HepG2 (cell line): Measurements from ENCODE around the gene IL6R. TPM values are rescaled to one million over a fixed set of nuclear protein-coding genes. Genes with fewer than 3 reads are reported as not detected.

Source experiments
- ATAC-seq: fragments of 200-7000 bp; cut with Tn5 transposase; 3 replicates; pipeline ENCODE4 v1.9.1; 2020; ENCODE audit warnings: mild to moderate bottlenecking, moderate library complexity
- BruUV-seq: library from RNA; stranded (reverse); fragments of 400-500 nt; replicated peaks from 2 replicates; lab custom pipeline; 2021; lab: Mats Ljungman, UMichigan
- CTCF ChIA-PET: fragments of 300-600 bp; formaldehyde crosslinking; extraction: SDS; loops from one replicate; lab custom pipeline; 2021; ENCODE audit warnings: low total read pairs, inconsistent platforms, low intra/inter-chr PET ratio; lab: Yijun Ruan, JAX
- POLR2A ChIA-PET: fragments of 350-600 bp; sonication (Branson Sonifier 250); formaldehyde crosslinking; loops from one replicate; lab custom pipeline; 2020; ENCODE audit warnings: antibody characterized with exemption, inconsistent platforms; lab: Yijun Ruan, JAX
- DNase-seq: peaks from one replicate; pipeline ENCODE4 v3.0.0-alpha.2; 2015; ENCODE audit warnings: low spot score
- FAIRE-seq: peaks from 3 replicates; lab custom pipeline; 2011; peaks lifted over from hg19 to GRCh38; lab: Jason Lieb, UNC
- H2AFZ ChIP-seq: one replicate; pipeline ENCODE4 v1.6.1; 2011; ENCODE audit warnings: low read length, inconsistent platforms
- H3K27ac ChIP-seq: fragments of 300-600 bp; 3 replicates; pipeline ENCODE4 v1.8.0; 2011; ENCODE audit warnings: mixed run types, mild to moderate bottlenecking, mixed read lengths, low read length, inconsistent platforms; ENCODE audit not compliant: insufficient read depth; ENCODE audit errors: extremely low read length
- H3K27me3 ChIP-seq, 2 experiments: fragments of 200-600 bp in 1 of 2; 2 replicates in 1 of 2; 3 replicates in 1 of 2; pipeline versions ENCODE4 v1.6.0 to v1.8.0; 2011; ENCODE audit warnings: low read length in 2 of 2, mild to moderate bottlenecking in 2 of 2, moderate library complexity in 2 of 2, inconsistent platforms in 1 of 2; ENCODE audit not compliant: insufficient read depth in 2 of 2, control insufficient read depth in 1 of 2
- H3K36me3 ChIP-seq, 2 experiments: fragments of 200-600 bp in 1 of 2; replicated peaks in 1 of 2; 2 replicates in 1 of 2; 3 replicates in 1 of 2; pipeline versions ENCODE4 v1.5.1 to v1.8.0; 2011; ENCODE audit warnings: low read length in 2 of 2, inconsistent platforms in 1 of 2; ENCODE audit not compliant: insufficient read depth in 2 of 2, control insufficient read depth in 1 of 2
- H3K4me1 ChIP-seq: 2 replicates; pipeline ENCODE4 v1.5.1; 2012; ENCODE audit warnings: low read length, inconsistent platforms; ENCODE audit not compliant: insufficient read depth
- H3K4me2 ChIP-seq: 2 replicates; pipeline ENCODE4 v1.6.0; 2011; ENCODE audit warnings: low read depth, low read length, inconsistent platforms
- H3K4me3 ChIP-seq, 3 experiments: fragments of 200-600 bp in 1 of 3; sonication (generic), shearing (Covaris generic) in 1 of 3; replicated peaks in 1 of 3; 2 replicates each; pipeline ENCODE4 v1.5.1; 2011 to 2016; ENCODE audit warnings: low read length in 3 of 3, inconsistent platforms in 2 of 3, low read depth in 2 of 3, mild to moderate bottlenecking in 2 of 3, control low read depth in 1 of 3, mixed read lengths in 1 of 3; ENCODE audit not compliant: insufficient read depth in 1 of 3
- H3K79me2 ChIP-seq: one replicate; pipeline ENCODE4 v1.6.1; 2011; ENCODE audit warnings: low read length, inconsistent platforms; ENCODE audit not compliant: insufficient read depth
- H3K9ac ChIP-seq: 2 replicates; pipeline ENCODE4 v1.6.0; 2011; ENCODE audit warnings: mild to moderate bottlenecking, low read depth, low read length, inconsistent platforms; ENCODE audit not compliant: insufficient read depth
- H3K9me3 ChIP-seq: 2 replicates; pipeline ENCODE4 v1.5.1; 2012; ENCODE audit warnings: mild to moderate bottlenecking, low read length
- H4K20me1 ChIP-seq: 2 replicates; pipeline ENCODE4 v1.6.0; 2011; ENCODE audit warnings: inconsistent platforms, mild to moderate bottlenecking, low read length, moderate library complexity; ENCODE audit not compliant: insufficient read depth
- HDAC1 ChIP-seq: sonication (generic); formaldehyde crosslinking; IDR thresholded peaks from 2 replicates; pipeline ENCODE4 v1.5.1; 2020; ENCODE audit warnings: mild to moderate bottlenecking, missing genetic modification reagents
- RFXANK ChIP-seq: IDR thresholded peaks from 2 replicates; pipeline ENCODE4 v1.6.1; 2016
- SCMH1 ChIP-seq: sonication (generic); formaldehyde crosslinking; IDR thresholded peaks from 2 replicates; pipeline ENCODE4 v1.9.0; 2021; ENCODE audit warnings: missing genetic modification reagents, mild to moderate bottlenecking, borderline replicate concordance
- SMC3 ChIP-seq: IDR thresholded peaks from 2 replicates; pipeline ENCODE4 v1.6.1; 2011; ENCODE audit warnings: low read length, improper control_type of control experiment
- STAG1 ChIP-seq: sonication (generic); formaldehyde crosslinking; IDR thresholded peaks from 2 replicates; pipeline ENCODE4 v1.4.0; 2020; ENCODE audit warnings: missing genetic modification reagents
- TOE1 ChIP-seq: sonication (generic); formaldehyde crosslinking; IDR thresholded peaks from 2 replicates; pipeline ENCODE4 v1.4.0; 2020; ENCODE audit warnings: mild to moderate bottlenecking, missing genetic modification reagents
- ZBTB7A ChIP-seq: sonication (generic); formaldehyde crosslinking; IDR thresholded peaks from 2 replicates; pipeline ENCODE4 v1.8.0; 2022; ENCODE audit warnings: mild to moderate bottlenecking, missing genetic modification reagents
- ZFP36 ChIP-seq: fragments of 150-350 bp; IDR thresholded peaks from 2 replicates; pipeline ENCODE4 v1.6.1; 2018; ENCODE audit warnings: borderline replicate concordance, low read length, low read depth; ENCODE audit not compliant: partially characterized antibody
- ZHX1 ChIP-seq: sonication (generic); formaldehyde crosslinking; IDR thresholded peaks from 2 replicates; pipeline ENCODE4 v1.8.1; 2022; ENCODE audit warnings: low read depth, mild to moderate bottlenecking, missing genetic modification reagents
- ZIK1 ChIP-seq: sonication (generic); formaldehyde crosslinking; IDR thresholded peaks from 2 replicates; pipeline ENCODE4 v1.5.0; 2020; ENCODE audit warnings: mild to moderate bottlenecking, low read depth, missing genetic modification reagents, borderline replicate concordance
- ZNF282 ChIP-seq: fragments of 450-650 bp; IDR thresholded peaks from 2 replicates; pipeline ENCODE4 v1.6.1; 2018; ENCODE audit not compliant: partially characterized antibody
- ZNF574 ChIP-seq: sonication (generic); formaldehyde crosslinking; IDR thresholded peaks from 2 replicates; pipeline ENCODE4 v1.4.0; 2020; ENCODE audit warnings: missing genetic modification reagents
- ZNF687 ChIP-seq: sonication (generic); formaldehyde crosslinking; IDR thresholded peaks from 2 replicates; pipeline ENCODE4 v1.5.1; 2020; ENCODE audit warnings: mild to moderate bottlenecking, missing genetic modification reagents, moderate library complexity
- ZNF841 ChIP-seq: sonication (generic); formaldehyde crosslinking; IDR thresholded peaks from 2 replicates; pipeline ENCODE4 v1.8.1; 2023; ENCODE audit warnings: missing genetic modification reagents, borderline replicate concordance
- WGBS: methylation state at CpG from one replicate; pipeline ENCODE4 v1.1.6; 2017; ENCODE audit warnings: low lambda C conversion rate; 5-methylcytosine and 5-hydroxymethylcytosine counted together
- in situ Hi-C: cut with HindIII; loops from 2 replicates; pipeline ENCODE4 v1.10.0; 2017; ENCODE audit warnings: low pct_unique_long_range_greater_than_20kb; ENCODE audit not compliant: extremely low pct_ligation_motif_present
- intact Hi-C: fragments of 100-400 bp; cut with micrococcal nuclease; formaldehyde crosslinking; loops from one replicate; pipeline ENCODE4 v1.10.0; 2022; ENCODE audit not compliant: unreplicated experiment
- polyA plus RNA-seq, 8 experiments: library from polyadenylated mRNA; depleted of rRNA in 3 of 8; stranded (reverse) in 7 of 8; unstranded in 1 of 8; fragments of >200 nt; fragmentation: Illumina TruSeq in 4 of 8; extraction: Trizol in 4 of 8; gene quantifications; 2 replicates each; pipeline versions ENCODE4 v1.2.1 to v1.2.3, GENCODE V29; 2011 to 2016; ENCODE audit warnings: low read depth in 4 of 8, missing spikeins in 1 of 8, mixed read lengths in 1 of 8; ENCODE audit not compliant: insufficient read depth in 1 of 8
- total RNA-seq, 5 experiments: library from RNA; depleted of rRNA; stranded (reverse); fragments of >200 nt; fragmentation: Illumina TruSeq; extraction: Trizol; gene quantifications; 2 replicates each; pipeline ENCODE4 v1.2.3, GENCODE V29; 2016; ENCODE audit warnings: low read depth in 1 of 5

IL6R gene
- total and polyA plus RNA-seq, 2 of the 13 experiments (the other 11 are each of a cell fraction or from before 2014, with no cell fraction given): 5.0 to 24.5 TPM

- Histone ChIP-seq H3K9me3 (no peaks in the 10 kb centered on the region), H3K27me3 (no peaks in the 10 kb centered on the region), H3K9ac (no peak overlapping the region), H3K36me3 (no peaks in the 10 kb centered on the region; a peak in 1 of 5 replicates), H4K20me1 (no peaks in the 10 kb centered on the region), H3K4me3 (no peak overlapping the region), H2AFZ (no peak overlapping the region), H3K79me2 (no peaks in the 10 kb centered on the region), H3K4me1 (peaks cover 19% of the 10 kb centered on the region), H3K4me2 (no peak overlapping the region), H3K27ac (no peak overlapping the region)
- ChIA-PET POLR2A (no interaction called here), CTCF (interaction anchor here (1.6 to 1.9 kb wide), 2 partner anchors 37 to 116 kb away, joined by 4 to 12 read pairs; partner anchors contain the start of gene IL6R)
- in situ Hi-C loops (no loop called here), intact Hi-C loops (loop anchor here (10.0 kb wide), 1 partner anchor 87 kb away; no protein-coding TSS in a partner anchor)
- BruUV-seq: no TSS peak
- ATAC-seq (peak; percentile 85), FAIRE-seq (no peak), DNase-seq (no peak)
- WGBS: 87% methylated on average over 12 of the region's 13 CpGs
- TF ChIP-seq ZNF282 (no peak), SCMH1 (CRISPR knock-in tag) (no peak), ZNF687 (CRISPR knock-in tag) (peak; percentile 44), ZNF841 (CRISPR knock-in tag) (no peak), SMC3 (peak; percentile 8; the same call in 1 of the 2 replicates), HDAC1 (CRISPR knock-in tag) (no peak), STAG1 (CRISPR knock-in tag) (peak; percentile 70), ZNF574 (CRISPR knock-in tag) (peak; percentile 82), ZHX1 (CRISPR knock-in tag) (no peak), ZFP36 (no peak), ZBTB7A (CRISPR knock-in tag) (0 out of 2 replicates have a peak, but pooled peaks have one; percentile 30), TOE1 (CRISPR knock-in tag) (no peak), ZIK1 (no peak), RFXANK (no peak)
These were observed 37.0 kb downstream of the IL6R start for GRCh38 chr1:154442006-154442740.
